NCI-H345 (cell line): ENCODE results near the gene EPSTI1.
A peak's percentile ranks its signal among the peaks of the same experiment; 100 is the strongest.
"Not testable (repeated sequence)": the region's sequence is repeated elsewhere in the genome, so short reads cannot be mapped to it uniquely, and the experiment has no call there.

Experiments
- DNase-seq: peaks from one replicate; lab custom pipeline; 2025; lab: John Stamatoyannopoulos, UW

EPSTI1 gene

DNA sequence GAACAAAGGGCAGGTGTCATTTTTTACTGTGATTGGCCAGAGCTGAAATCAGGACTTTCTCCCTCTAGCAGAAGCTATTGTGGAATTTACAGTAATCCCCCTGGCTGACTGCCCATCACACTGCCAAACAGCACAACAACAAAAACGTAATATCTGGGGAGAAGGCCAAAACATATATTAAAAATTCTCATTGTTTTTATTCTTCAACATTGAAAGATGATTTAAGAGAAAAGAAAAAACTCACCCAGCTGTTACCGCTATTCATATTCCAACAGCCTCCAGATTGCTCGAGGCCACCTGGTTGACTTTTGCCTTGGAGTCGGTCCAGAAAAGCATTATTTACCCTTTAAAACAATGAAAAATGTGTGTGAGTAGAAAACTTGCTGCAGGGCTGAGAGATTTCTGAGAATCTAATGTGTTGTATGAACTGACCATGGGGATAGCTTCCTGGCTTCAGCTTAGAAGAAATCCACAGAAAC, 97.2 kb downstream of the EPSTI1 start:
- peak; percentile 23 for DNase-seq

DNA sequence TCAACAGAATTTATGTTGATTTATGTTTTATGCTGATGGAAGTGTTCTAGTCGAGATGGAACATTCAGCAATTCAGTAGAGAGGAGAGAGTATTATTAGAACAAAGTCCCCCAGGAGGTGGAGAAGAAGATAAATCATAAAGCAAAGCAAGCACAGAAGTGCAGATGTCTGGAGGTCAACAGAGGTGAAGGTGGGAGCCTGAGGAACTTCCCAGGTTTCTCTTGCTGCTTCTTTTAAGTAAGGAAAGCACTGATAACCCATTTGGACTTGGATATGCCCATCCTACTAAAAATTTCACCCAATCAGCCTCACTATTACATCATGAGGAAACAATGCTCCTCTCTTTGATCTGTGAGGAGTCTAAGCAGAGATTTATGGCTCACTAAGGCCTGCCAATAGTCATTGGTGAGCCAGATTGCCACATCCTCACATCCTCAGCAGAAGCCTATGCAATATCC, 98.8 kb downstream of the EPSTI1 start:
- no peak for DNase-seq

DNA sequence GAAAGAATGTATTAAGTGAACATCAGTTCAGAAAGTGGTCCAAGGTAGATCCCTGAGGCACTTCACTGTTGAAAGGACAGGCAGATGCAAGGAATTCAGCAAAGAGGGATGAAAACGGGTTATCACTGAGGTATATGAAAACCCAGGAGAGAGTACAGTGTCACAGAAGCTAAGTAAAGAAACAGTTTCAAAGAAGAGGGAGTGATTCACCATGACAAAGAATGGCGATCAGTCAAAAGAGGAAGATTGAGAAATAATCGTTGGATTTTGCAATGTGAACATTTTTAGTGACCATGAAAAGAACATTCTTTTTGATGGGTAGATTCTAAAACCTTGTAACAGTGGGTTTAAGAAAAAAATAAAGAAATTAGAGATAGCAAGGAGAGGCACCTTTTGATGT, 99.3 kb downstream of the EPSTI1 start:
- no peak for DNase-seq

DNA sequence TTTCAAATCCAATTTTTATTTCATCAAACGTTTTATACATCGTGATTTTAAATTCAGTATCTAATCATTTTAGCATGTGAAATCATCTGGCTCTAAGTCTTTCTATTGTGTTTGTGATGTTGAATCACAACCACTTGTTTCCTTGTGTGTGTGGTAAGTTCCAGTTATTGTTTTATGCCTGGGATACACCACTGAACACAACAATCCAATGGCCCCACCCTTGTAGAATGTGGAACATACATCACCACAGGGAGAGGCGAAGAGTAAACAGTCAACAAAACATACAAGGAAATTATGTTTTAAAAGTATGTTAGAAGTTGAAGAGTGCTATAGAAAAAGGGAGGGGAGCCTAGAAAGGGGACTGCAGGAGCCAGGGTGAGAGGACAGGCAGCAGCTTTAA, 100.5 kb downstream of the EPSTI1 start:
- DNase-seq: no peak

DNA sequence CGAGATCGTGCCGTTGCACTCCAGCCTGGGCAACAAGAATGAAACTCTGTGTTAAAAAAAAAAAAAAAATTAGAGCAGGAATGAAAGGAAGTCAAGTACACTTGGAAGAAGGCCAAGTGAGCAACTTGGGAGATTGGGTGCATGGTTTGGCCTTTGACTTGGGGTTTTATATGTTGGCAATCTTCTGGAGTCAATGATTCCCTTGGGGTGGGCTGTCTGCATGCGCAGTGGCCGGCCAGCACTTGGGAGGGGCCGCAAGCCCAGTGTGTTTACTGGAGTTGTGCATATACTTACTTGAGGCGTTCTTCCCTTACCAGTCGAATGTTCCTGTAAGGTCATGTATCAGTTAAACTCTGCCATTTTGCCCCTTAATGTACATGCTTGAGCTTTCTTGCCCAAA, 106.7 kb downstream of the EPSTI1 start:
- no peak for DNase-seq

DNA sequence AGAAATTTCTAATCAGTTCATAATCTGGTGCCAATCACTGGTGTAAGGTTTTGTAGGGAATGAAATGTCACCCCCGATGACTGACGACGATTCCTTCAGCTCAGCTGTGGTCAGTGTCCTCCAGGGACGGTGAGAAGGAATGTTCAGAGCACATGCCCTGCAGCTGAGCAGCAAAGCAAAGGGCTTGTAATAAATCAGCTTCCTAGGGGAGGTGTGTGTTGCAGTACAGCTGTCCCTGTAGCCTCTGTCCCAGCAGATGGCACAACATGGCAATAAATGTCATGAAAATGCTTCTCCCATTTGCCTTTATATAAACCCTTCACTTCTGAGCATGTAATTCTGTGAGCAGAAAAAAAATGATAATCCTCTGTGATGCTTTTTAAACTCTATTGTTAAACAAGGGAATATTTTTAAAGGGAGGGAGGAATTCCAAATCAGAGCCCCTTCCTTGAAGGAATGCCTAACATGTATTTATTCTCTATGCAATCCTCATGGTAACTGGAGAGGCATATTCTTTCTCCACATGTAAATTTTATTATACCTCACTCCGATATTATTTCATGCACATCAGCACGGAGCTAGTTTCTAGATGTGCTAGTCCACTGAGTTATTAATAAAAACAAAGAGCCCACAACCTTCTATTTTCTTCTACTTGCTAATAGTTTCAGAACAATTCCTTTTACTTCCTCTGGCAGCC, 108.1 kb downstream of the EPSTI1 start:
- DNase-seq: peak; percentile 21

DNA sequence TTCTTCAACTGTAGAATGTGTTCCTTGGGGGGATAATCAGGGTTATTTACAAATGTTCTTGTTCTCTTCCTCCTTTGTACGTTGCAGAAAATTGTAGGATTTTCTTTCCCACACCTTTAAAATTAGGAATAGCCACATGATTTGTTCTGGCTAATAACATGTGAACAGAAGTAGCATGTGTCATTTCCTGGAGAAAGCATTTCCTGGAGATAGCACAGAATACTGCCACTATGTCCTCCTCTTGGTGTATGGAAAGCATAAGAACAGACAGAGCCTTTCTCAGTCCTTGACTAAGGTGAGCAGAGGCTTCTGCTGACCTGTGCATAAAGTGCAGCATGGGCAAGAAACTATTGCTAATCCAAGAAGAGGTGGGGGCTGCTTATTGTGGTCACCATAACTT, 108.9 kb downstream of the EPSTI1 start:
- DNase-seq: no peak

DNA sequence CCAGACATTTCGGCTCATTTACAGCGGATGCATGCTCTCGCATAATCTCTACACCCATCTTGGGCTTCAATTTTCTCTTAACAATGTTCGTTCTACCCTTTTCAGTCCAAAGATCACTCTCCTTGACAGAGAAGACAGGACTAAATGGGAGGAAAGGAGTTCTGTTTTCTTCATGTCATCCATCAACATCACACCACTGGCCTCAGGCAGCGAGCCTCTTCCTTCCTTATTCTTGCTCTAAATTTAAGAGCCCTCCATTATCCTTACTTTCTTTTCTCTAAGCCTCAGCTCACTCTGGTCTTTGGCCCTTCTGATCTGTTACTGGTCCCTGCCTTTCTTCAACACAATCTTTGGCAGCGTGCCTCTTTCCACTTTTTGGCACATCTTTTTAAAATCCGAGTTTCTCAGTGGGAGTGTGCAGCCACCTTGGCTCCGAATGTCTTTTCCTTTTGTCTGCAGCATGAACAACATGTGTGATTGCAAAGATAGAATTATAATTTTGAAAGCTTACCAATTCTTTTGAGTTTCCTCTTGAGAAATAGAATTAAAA, 111.9 kb downstream of the EPSTI1 start:
- no peak for DNase-seq

DNA sequence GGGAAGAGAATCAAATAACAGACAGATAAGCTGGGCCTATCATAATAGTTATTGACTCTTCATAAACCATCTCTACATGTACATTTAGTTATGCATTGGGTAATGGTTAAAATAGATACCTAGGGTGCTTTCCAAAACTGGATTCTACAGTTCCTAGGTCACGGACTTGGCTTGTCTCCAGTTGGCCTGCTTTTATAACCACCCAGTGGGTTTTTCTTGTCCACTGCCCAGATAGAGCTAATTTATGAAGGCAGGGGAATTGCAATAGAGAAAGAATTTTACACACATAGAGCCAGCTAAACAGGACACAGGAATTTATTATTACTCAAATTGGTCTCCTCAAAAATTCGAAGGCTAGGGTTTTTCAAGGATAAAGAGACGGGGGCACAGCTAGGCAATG, 113.3 kb downstream of the EPSTI1 start:
- no peak for DNase-seq

DNA sequence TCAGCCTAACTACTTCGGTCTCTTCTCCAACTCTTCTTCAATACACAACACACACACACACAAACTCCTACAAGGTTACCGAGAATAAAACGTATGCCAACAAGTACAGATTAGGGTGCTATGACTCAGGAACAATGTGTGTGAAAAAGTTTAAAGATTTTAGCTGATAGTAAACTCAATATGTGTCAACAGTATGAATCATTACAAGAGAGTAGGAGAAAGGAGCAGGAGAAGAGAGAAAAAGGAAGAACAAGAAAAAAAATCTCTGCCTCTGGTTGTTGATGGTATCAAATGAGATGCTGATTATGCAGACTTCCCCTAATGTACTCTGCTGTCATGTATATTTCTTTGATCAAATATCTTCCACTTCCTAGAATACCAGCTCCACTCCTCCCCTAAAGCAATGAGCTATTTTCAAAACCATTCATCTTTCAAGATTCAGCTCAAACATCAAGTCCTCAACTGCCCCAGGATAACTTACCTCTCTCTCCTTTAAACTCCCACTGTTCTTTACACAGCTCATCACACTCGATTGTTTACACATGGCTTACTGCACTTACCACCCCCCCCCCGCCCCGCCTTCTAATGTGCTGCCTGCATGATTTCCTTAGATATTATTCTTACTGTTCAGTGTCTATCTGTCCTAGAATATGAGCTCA, 115.0 kb downstream of the EPSTI1 start:
- DNase-seq: no peak

DNA sequence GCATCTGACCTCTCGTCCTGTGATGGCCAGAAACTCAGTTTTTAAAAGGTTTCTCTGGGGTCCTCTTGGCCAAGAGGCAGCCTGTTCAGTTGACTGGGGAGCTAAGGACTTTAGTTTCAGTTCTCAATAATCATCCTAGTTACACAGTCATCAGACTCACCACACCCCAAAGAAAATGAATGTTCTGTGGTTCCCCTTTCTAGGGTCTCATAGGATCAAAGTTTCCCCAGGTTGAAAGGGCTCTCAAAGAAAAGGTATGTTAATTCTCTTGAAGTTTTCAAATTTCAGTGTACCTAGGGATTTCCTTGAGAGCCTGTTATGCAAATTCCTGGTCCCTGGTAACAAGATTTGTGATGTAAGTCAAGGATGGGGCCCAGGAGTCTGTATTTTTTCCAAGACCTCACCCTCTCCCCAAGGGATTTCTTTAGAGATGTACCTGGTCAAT, 115.7 kb downstream of the EPSTI1 start:
- DNase-seq: no peak

DNA sequence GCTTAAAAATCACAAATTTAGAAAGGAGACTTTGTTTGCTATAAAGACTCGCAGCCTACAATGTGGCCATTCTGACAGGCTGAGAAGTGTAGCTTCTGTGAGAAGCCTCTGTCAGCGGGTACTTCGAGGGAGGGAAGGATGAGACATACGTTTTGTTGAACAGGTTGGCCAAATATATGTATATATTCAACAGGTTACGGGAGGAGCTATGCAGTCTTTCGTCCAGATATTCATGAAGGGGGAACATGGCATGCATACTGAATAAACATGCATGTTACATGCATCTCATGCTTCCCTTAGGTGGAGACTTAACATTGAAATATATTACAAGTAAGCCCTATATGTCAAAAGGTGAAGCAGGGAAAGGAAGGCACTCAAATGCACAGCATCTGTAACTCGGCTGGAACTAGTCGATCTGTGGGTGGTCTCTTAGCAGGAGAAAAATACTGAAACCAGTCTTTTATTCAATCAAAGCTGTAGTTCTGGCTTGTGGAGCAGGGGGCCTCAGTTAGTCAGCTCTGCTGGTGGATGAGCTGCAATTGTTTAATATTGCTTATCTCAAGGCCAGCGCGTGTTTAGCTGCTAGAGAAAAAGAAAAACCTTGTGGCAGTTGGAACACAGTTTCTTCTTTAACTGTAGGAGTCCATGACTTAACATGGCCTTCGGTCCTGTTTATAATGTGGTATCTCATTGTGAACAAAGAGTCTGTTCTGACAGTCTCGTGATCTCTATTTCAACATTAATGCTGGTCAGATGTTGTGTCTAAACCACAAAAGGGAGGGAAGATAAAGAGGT, 116.4 kb downstream of the EPSTI1 start:
- DNase-seq: no peak

DNA sequence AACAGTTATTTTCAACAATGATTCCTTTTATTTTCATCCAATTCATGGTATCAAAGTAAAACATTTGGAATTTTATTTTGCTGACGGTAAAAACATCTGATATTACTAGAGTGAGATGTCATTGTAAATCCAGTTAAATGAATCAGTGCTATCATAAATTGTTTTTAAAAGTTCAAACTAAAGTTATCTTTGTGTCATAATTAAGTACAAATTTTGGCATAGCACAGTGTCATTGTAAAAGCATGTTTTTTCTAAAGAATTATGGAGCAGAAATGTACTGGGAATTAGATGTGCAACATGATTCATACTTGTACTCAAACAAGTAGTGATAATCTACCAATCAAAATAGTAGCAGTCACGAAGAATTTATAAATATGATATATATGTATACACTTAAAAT, 117.8 kb downstream of the EPSTI1 start:
- no peak for DNase-seq

DNA sequence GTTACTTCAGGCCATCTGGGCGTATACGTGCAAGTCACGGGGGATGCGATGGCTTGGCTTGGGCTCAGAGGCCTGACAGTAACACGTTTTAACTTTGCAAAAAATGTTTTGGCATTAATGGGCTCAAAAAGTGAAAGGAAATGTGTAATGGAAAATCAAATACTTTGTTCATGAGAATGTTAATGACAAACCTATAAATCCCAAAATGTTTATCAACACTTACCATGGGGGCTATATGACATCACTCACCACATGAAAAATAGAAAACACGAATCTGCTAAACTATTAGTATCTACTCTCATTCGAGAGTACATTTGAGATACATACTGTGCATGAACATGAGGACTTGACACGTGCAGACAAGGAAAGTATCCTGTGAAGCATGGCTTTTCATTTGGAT, 119.0 kb downstream of the EPSTI1 start:
- no peak for DNase-seq

DNA sequence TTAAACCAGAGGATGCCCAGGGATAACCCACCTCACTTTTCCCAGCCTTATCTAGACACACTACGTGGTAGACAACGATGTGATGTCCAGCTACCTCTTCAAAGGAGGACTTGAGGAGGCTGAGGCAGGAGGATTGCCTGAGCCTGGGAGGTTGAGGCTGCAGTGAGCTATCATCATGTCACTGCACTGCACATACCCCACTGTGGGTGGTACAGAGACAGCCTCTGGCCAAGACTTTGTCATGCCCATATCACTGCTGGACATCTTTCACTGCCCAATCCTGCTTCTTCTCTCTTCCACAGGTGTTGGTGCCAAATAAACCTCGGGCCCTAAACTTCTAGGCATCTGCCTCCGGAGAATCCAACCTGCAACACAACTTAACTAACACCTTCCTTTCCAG, 124.8 kb downstream of the EPSTI1 start:
- no peak for DNase-seq

DNA sequence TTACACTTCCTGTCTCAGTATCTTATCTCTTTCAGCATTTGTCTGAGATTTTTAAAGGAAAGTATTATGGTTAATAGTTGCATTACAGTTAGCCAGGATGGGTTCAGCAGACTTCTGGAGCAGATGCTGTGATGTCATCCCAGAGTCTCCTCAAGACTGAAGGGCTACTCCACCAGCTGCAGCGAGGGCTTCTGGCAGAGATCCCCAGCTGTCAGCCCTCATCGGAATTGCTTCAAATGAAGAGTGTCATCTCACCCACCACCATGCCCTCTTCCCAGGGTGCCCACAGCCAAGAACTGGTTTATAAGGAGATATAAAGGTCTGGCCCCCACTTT, 126.3 kb downstream of the EPSTI1 start:
- DNase-seq: no peak

DNA sequence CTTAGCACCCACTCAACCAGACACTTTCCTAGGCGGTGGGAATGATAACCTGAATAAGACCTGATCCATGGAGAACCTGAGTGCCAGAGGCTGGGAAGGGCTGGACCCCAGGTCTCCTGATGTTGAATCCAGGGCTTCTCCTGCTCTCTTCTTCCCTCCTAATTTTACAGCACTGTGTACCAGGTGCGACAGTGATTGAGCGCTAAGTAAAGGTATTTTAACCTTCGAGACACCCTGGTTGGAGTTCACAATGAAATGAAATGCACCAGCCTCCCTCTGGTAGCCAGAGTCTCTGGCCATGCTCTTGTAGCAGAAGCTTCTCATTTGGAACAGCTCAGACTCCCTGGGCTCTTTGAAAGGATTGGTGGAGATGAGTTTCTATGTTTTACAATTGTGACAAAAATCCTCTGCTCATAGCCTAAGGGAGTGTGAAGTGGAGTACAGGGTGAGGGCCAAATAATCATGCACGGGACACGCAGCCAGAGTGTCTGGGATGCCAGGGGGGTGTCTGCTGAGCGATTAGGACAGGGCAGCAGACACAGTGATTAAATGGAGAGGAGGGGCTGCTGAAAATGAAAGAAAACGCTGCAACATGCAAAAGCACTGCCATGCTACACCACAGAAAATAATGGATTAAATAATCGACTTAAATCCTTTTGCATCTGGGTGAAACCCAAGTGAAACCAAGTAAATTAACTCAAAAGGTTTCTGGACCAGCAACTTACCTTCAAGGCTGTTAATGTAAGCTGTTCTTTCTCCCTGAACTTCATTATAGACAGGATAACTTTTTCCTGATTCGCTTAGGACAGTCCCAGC, 126.9 kb downstream of the EPSTI1 start:
- no peak for DNase-seq

DNA sequence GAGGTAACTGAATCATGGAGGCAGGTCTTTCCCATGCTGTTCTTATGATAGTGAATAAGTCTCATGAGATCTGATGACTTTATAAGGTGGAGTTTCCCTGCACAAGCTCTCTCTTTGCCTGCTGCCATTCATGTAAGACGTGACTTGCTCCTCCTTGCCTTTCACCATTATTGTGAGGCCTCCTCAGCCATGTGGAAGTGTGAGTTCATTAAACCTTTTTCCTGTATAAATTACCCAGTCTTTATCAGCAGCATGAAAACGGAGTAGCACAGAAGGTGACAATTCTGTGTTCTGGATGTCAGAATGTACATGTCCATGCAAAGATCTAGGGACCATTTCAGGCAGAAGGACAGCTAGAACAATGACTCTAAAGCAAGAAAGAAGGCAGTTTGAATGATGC, 129.7 kb downstream of the EPSTI1 start:
- DNase-seq: not testable (repeated sequence)

DNA sequence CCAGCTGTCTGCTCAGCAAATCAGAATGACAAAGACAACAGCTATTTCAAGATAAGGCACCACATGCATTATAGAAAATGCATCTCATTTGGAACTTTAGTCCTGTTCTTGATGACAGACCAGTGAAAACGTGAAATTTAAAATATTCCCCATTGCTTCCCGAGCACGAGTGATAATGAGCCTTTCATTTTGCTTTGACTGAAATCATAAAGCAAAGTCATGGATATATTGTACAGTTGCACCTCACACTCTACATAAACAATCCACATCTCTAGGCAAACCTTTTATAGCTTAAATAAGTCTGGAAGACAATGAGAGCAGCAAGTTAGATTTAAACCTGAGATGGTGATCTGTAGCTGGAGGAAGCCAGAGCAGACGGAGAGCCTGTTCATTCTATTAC, 131.6 kb downstream of the EPSTI1 start:
- DNase-seq: no peak

DNA sequence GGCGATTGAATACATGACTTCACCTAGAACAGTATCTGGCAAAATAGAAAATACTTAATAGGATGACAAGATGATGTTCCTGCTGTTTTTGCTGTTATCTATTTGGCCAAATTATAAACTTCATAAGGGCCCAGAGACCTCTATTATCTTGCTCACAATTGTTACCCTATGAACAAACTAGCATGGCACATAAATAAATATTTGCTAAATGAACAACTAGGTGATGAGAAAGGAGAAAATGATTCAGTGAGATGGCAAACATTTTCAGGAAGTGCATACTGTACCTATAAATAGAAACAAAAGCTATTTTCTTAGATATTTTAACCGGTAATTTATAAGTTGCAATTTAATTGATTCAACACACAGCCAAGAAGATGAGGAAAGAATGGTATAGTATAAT, 132.3 kb downstream of the EPSTI1 start:
- DNase-seq: no peak

DNA sequence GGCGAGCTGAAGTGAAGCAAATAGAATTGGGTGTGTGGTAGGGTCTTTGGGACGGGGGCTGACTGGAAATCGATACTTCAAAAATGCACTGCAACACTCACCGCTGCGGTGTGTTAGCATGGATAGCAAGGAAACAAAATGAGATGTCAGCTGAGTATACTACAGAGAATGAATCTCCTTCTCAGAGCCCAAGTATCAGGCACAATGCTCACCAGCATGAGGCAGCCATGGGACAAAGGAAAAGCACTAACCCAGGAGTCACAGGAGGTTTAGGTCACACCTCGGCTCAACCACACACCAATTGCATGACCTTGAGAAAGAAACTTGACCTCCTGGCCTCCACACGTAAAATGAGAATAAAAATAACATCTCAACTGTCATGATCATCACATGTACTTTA, 136.6 kb downstream of the EPSTI1 start:
- no peak for DNase-seq

DNA sequence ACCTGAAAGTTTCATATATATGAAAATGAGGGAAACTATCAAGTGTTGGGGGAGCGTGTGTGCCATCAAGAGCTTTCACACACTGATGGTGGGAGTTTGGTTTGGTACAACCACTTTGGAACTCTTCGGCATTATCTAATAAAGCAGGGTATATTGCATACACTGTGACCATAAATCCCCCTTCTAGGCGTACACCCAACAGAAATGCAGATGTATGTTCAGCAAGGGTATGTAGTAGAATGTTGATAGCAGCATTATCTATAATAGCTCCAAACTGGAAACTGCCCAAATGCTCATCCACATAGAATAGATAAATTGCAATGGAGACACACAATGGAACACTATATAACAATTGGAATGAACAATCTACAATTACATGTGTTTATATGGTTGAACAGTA, 139.9 kb downstream of the EPSTI1 start:
- DNase-seq: no peak
